SH-SY5Y (cell line): ENCODE results near the gene LSM14B.

Experiments used
- GATA2 ChIP-seq: IDR thresholded peaks from 2 replicates; pipeline ENCODE4 v1.6.1; 2011; ENCODE audit warnings: mild to moderate bottlenecking, low read depth, low read length
- GATA3 ChIP-seq: IDR thresholded peaks from 2 replicates; pipeline ENCODE4 v1.6.1; 2011; ENCODE audit warnings: low read depth, mild to moderate bottlenecking, low read length, moderate library complexity

Gene LSM14B

GRCh38 chr20:62143957-62144825 is 21.9 kb downstream of the LSM14B start:
- no peak for TF ChIP-seq GATA2
- no peak for TF ChIP-seq GATA3

- no peak for TF ChIP-seq GATA3
- no peak for TF ChIP-seq GATA2
These were observed 23.4 kb downstream of the LSM14B start for GRCh38 chr20:62145688-62146018.

- TF ChIP-seq GATA2 (no peak), GATA3 (no peak)
These were observed 23.9 kb downstream of the LSM14B start for GRCh38 chr20:62146019-62146755.

- TF ChIP-seq GATA3 (no peak), GATA2 (no peak)
These were observed 24.9 kb downstream of the LSM14B start for GRCh38 chr20:62147125-62147524.

- TF ChIP-seq GATA3 (no peak), GATA2 (no peak)
These were observed 25.3 kb downstream of the LSM14B start for GRCh38 chr20:62147528-62147927.

GRCh38 chr20:62148908-62149314 is 26.6 kb downstream of the LSM14B start:
- no peak for TF ChIP-seq GATA2
- TF ChIP-seq GATA3, result no peak

GRCh38 chr20:62149532-62150309 is 27.4 kb downstream of the LSM14B start:
- TF ChIP-seq GATA2, result no peak
- no peak for TF ChIP-seq GATA3

GRCh38 chr20:62150310-62150575 is 28.0 kb downstream of the LSM14B start:
- TF ChIP-seq GATA3 (no peak), GATA2 (no peak)

GRCh38 chr20:62151225-62151624 is 28.9 kb downstream of the LSM14B start:
- no peak for TF ChIP-seq GATA2
- TF ChIP-seq GATA3, result no peak

GRCh38 chr20:62151835-62152364 is 29.6 kb downstream of the LSM14B start:
- TF ChIP-seq GATA3 (no peak), GATA2 (no peak)

GRCh38 chr20:62155428-62156253 is 33.4 kb downstream of the LSM14B start:
- TF ChIP-seq GATA3 (no peak), GATA2 (no peak)

GRCh38 chr20:62156254-62156556 is 33.9 kb downstream of the LSM14B start:
- TF ChIP-seq GATA2, result no peak
- no peak for TF ChIP-seq GATA3

GRCh38 chr20:62156592-62157386 is 34.5 kb downstream of the LSM14B start:
- TF ChIP-seq GATA3, result no peak
- no peak for TF ChIP-seq GATA2
